ENCODE results near the gene TMEM132A.

The TMEM132A gene

DNA sequence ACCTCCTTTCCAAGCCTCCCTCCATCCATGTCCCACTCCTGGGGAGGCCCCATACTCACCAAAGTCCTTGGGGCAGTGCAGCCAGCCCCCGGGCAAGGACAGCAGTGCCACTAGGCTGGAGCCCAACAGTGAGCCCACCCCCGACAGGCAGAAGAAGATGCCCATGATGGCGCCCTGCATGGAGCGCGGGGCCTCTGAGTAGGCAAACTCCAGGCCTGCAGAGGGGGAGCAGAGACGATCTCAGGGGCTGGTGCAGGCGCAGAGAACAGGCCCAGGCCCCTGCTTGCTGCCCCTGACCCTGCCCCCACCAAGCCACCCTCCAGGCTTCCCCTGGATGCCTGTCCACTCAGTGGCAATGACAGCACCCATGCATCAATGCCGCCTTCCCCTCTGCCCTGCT, 13.6 kb downstream of the TMEM132A start:
- DNase-seq, result no peak

DNA sequence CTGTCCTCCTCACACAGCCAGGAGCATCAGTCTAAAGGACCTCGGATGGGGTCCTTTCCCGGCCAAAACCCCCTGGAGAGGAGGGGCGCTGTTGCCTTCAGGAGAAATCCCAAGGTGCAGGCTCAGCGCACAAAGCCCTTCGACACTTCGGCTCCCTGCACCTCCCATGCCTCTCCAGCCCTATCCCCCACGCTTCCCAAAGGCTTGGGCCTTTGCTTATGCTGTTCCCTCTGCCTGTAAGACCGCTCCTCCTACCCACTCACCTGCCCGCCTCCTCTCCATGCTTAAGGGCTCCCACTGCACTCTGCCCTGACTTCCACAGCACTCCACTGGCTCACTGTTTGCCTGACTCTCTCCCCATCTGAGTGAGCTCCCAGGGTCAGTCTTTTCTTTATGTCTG, 14.2 kb downstream of the TMEM132A start:
- DNase-seq, result no peak

DNA sequence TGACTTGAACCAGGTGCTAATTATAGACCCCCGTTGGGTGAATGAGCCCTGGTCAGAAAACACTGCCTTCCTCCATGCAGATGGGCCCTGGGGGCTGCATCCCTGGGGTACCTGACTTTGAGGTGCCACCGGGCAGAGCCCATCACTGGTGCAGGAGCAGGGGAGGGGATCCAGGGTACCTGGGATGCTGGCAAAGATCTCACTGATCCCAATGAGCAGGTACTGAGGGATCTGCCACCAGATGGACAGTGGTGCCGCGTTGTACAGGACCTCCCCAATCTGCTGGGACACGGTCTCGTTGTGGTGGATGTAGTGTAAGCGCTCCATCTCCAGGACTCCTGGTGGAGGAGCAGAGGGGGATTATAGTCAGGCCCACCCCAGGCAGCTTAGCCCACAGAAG, 15.0 kb downstream of the TMEM132A start:
- DNase-seq, result no peak

DNA sequence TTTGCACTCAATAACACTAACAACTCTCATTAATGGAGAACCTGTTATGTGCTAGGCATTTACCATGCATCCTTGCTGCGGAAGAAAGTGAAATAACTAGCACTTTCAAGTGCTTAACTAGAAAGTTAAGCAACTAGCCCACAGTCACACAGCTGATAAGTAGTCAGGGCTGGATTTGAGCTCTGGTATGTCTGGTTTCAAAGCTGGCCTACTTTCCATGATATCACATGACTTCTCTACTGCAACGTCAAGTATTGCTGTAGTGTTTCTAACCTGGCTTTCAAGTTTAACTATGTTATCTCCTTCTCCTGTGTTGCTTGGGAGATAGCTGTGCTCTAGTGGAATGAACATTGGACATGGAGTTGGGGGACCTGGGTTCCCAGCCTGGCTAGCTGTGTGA, 15.6 kb downstream of the TMEM132A start:
- DNase-seq, result no peak

DNA sequence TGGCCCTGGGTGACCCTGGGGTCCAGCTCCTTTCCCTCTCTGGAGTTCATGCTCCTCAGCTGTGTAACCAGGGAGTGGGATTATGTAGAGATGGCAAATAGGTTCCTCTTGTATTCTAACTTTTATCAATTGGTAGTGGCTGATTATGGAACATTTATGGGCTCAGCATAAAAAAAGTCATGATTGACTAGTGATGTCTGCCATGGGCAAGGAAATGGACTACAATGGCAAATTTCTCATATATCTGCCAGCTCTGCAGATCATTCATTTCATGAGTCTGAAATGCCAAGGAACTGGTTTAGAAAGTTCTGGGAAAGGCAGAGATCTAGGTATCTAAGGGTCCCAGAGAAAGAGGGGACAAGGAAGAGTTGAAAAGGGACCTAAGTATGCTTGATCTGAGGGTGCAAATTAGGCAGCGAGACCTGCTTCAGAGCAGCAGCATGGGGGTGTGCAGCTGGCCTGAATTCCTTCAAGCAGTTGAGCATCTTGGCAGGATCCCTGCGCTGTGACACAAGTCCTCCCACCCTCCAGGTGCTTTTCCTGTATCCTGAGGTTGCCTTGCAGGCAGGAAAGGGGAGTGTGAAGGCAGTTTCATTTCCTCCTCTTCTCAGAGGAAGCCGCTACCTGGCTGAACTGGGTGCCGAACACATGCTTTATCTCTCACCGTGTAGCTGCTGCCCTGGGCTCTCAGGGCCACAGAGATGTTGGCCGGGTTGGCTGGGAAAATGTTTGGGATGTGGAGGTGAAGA, 17.3 kb downstream of the TMEM132A start:
- DNase-seq, result no peak

DNA sequence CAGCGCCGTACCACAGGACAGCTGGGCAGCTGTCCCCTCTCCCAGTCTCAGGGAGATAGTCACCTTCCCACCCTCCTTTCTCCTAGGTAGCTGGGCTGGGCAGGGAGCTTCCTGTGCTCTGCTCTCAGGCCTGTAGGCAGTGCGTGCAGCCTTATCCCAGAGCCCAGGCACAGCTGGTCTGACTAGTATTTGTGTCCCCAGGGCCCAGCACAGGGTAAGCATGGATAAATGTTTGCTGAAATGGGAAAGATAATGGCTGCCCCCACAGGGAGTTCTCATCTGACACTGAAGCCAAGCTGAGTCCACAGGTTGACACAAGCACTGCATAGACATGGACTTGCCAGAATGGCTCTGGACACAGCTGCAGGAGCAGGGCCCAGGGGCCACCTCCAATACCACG, 18.0 kb downstream of the TMEM132A start:
- no peak for DNase-seq

DNA sequence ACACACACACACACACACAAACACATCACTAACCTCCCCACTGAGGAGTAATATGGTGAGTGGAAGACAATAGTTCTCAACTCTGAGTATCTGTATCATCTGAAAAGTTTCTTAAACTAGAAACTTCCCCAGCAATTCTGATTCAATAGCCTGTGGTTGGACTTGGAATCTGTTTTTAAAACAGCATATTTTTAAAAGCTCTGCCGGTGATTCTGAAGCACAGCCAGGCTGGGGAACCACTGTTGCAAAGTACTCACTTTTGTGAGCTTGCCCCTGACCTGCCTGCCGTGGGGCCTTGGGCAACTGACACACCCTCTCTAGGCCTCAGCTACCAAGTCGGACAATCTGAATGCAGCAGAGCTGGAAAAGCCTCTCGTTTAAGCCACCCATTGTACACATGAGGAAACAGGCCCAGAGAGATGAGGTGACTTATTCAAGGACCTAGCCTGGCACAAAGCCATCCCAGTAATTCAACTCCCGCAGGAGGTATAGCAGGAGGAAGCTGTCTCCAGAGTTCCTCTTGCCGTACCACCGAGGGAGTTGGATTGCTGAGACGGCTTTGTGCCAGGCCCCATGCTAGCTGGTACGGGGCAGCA, 18.8 kb downstream of the TMEM132A start:
- DNase-seq, result no peak

DNA sequence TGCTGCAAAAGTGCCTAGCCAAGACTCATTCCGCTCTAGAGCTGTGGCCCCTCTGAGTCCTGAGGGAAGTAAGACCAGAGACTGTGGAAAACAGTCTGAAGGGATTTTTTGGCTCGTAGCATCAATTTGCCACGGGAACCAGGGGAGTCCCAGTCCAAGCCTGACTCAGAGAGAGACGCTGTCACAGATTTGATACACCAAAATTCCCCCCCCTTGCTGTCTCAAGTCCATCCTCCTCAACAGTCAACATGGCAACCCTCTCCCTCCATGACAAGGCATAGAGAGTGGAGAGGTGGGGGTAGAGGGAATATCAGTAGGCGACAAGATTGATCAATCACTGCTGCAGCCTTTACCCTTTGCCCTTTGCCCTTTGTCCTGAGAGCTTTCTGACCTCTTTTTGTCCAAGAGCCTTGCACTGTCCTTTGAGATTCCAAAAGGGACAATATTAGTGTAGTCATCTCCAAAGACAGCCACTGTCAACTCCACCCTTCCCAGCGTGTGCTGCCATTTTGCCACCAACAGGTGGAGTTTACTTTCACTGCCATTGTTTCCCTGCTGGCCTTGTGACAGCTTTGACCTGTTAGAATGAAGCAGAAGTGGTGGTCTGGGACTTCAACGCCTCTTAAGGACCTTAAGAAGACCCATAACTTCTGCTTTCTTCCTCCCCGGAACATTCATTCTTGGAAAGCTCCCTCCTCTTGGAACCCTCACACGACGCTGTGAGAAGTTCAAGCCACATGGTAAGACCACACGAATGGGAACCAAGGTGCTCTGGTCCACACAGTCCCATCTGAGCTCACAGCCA, 20.4 kb downstream of the TMEM132A start:
- DNase-seq, result peak; percentile 60 to 77 (median 68)

DNA sequence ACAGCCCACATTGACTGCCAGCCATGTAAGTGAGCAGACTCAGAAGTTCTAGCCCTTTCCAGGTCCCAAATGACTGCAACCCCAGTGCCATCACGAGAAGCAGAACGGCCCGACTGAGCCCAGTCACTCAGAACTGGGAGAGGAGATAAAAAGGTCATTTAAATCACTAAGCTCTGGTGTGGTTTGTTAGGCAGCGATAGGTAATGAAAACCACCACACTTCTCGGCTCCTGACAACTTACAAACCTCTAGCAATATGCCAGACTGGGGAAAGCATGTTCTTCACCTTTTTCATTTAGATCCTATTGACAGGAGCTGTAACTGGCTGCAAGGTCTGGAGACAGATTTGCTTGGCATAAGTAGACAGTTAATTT, 21.0 kb downstream of the TMEM132A start:
- no peak for DNase-seq

DNA sequence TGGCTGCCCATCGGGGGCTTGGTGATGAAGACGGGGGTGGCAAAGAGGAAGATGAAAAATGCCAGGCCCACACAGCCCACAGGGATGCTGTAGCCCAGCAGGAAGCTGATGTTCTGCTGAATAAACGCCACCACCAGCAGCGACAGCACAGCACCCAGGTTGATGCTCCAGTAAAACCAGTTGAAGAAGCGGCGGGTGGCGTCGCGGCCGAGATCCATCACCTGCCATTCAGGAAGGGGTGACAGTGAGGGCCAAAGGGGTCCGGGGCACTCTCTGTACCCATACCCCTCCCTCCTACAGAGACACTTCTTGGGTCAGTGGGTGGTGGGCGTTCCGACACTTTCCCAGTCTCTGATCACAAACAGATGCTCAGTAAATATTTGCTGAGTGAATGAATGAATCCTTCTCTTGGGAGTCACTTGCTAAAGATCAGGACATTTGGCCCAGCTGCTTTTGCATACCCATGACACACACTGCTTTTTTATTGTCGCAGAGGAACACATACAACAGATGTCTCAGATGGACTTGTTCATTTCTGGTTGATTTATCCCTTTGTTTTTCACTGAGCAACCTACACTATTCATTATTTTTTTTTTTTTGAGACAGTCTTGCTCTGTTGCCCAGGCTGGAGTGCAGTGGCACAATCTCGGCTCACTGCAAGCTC, 22.5 kb downstream of the TMEM132A start:
- DNase-seq, result no peak

DNA sequence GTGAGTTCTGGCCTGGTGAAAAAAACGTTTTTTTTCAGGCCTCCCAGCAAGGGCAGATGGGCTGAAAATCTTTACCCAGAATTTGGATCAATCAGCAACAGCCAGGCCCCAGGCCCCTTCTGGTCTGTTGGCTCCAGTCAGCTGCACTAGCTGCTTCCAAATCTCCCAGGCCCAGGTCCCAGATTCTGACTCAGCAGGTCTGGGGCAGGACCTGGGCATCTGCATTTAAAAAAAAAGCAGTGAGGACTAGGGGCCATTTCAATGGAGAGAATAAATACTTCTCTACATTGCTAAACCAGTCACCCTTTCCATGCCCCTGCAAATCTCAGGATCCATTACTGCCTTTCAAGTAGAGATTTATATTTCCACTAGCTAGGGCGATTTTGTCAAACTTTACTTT, 23.4 kb downstream of the TMEM132A start:
- no peak for DNase-seq

DNA sequence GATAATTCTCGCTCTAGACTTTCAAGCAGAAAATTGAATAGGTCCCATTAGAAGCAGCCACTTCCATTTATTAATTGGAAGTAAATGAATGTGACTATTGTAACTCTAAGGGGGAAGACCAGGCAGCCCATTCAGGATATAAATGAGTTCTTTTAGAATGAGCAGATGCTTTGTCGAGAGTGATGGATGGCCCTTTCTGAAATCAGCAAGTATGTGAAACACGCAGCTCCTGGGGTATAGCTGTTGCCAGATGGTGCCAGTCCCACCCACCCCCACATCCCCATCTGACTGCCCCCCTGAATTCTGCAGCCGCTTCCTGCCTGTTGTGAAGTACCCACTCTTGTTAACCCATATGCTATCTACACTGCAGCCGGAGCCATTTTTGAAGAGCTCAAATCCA, 24.0 kb downstream of the TMEM132A start:
- no peak for DNase-seq

DNA sequence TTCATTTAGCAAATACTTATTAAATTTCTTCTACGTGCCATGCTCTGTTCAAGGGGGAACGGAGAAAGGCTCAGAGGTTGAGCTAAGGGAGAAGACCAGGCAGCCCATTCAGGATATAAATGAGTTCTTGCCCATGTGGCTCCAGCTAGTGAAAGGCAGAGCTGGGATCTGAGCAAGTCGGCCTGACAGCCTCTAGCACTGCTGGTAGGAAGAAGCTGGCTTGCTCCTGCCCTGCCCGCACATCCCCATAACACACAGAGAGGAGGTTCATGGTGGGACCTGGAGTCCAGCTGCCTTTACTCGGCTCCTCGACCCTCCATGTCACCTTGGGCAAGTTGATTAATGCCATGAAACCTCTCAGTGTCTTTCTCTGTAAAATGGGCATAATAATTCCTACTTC, 25.8 kb downstream of the TMEM132A start:
- peak in 2 of 4 experiments; percentile 43 to 44 for DNase-seq

DNA sequence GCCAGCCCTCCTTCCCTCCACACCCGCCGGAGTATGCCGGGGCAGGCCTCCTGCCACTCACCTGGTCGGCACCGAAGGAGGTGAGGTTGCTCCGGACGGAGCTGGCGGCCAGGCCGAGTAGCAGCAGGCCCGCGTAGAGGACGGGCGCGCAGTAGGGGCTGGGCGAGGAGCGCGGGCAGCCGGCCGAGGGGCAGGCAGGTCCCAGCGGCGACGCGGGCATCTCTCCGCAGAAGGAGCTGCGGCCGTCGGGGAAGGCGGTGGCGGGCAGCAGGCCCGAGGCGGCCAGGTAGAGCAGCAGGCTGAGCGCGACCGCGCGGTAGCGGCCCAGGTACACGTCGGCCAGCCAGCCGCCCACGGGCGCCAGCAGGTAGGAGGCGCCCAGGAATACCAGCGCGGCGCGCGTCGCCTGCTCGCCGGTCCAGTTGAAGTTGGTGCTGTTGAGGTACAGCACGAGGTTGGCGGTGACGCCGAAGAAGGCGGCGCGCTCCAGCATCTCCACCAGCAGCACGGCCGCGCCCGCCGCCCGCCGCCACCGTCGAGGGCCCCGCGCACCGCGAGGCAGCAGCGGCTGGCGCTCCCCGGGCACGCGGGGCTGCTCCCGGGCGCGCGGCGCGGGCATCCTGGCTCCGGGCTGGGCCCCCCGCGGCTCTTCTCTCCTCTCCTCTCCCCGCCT, 26.8 kb downstream of the TMEM132A start:
- peak; percentile 42 to 78 (median 57) for DNase-seq

DNA sequence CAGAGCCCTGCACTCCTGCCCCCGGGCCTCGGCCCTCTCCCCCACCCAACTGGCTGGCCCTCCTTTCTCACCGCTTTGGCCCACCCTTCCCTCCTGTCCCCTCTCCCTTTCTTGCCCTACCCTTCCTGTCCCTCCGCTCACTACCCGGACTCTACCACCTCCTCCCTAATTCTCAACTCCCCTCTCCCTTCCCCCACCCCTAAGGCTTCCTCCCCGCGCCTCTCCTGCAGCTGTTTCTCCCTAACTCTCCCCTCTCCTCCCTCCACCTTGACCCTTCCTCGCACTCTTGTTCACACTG, 27.3 kb downstream of the TMEM132A start:
- DNase-seq, result peak in 3 of 4 experiments; percentile 23 to 62 (median 60)

DNA sequence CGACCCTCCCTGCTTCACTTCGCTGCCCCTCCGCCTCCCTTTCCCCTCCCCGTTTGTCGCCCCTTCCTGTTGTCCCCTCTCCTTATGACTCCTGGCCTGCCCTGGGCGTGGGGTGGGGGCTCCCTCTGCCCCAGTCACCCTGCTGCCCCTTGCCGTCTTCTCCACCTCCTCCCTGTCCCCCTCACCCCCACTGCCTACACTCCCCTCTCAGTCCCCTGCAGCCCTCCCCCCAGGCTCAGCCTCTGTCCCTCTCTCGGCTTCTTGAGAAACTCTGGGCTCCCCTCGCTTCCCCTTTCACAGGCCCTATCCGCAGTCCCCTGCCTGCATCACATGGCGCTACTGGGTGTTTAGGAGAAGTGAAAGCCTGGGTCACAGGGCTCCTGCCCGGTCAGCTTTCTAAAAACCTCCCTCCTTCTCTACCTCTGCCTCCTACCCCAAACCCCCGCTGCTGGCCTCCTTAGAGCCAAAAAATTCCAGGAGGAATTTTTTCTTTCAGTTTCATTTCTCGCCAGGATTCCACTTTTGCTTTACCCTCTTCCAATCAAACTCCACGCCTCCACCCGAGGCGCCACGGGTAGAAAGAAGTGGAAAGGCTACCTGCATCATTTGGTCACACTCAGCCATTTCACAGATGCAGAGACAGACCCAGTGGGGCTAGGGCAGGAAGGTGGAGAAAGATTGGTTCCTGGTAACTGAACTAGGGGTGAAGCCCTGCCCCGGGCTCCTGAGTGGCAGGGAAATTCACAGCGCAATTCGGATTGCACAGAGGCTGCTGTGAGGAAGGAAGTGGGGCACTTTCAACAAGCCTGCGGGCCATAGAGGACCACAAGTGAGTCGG, 27.9 kb downstream of the TMEM132A start, which contains the start of gene SLC15A3:
SLC15A3 (minus strand) TSS at position 273 of the 838 bp plus-strand sequence. CDS start 625 bp downstream, outside the sequence.
- DNase-seq, result peak; percentile 93 to 98 (median 96)

DNA sequence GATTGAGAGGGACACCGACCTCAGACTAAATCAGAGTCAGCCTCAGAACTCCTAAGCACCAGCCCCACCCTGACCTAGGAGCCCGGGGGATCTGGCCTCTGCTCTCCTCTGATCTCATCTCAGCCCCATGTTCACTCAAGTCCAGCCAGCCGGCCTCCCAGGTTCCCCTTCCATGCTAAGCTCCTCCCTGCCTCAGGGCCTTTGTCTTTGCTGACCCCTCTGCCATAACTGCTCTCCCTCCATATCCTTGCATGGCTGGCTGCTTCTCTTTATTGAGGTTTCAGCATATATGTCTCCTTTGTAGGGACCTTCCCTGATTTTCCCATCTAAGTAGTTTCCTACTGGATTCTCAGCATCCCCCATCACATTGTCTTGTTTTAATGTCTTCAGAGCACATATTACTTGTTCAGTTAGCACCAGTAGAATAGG, 28.5 kb downstream of the TMEM132A start:
- no peak for DNase-seq

DNA sequence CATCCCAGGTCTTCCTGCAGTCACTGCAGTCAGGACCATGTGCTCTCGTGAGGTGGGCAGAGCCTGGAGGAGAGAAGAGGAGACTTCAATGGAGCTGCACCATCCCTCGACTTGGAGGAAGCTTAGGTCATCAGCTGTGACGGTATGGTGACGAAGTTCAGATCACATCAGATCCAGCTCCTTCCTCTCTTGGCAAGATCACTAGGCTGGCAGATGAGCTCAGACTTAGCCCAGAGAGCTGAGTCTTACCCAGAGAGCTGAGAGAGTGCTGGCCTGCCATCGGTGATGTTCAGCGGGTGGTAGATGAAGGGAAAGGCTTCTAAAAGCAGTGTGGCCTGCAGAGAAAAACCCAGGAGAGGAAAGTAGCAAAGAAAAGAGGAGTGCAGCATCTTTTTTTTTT, 29.5 kb downstream of the TMEM132A start:
- peak; percentile 91 to 97 (median 93) for DNase-seq

DNA sequence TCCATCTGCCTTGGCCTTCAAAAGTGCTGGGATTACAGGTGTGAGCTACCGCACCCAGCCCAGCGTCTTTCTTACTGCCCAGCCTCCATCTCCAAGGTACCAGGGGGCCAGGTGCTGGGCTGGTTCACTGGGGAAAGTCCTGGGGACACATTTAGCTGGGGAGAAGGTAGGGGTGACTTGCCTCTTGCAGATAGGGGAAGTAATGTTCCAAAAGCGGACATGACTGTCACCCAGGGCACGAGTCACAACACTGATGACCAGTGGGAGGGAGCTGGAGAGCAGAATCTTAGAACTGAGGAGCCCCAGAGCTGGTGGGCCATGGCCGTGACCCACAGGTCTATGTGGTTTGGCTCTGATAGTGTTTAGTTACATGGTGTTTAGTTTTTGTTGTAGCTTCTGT, 30.2 kb downstream of the TMEM132A start:
- DNase-seq, result peak; percentile 86 to 94 (median 92)

DNA sequence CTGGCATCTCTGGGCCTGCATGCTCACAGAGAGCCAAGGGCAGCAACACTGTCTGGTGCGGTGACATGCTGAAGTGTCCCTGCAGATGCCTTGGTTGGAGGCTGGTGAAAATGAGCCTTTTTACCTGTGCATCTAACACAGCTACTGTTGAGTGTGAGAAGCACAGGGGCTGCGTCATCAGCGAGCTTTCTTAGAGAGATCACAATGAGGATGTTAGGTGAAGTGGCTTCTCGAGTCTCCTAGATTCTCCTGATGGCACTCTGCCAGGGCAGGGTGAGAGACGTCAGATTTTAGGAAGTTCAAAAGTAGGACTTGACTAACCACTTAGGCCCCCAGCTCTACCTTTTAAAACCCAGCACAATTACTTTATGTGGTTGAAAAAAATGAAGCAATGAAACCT, 31.3 kb downstream of the TMEM132A start:
- DNase-seq, result peak; percentile 54 to 76 (median 64)

DNA sequence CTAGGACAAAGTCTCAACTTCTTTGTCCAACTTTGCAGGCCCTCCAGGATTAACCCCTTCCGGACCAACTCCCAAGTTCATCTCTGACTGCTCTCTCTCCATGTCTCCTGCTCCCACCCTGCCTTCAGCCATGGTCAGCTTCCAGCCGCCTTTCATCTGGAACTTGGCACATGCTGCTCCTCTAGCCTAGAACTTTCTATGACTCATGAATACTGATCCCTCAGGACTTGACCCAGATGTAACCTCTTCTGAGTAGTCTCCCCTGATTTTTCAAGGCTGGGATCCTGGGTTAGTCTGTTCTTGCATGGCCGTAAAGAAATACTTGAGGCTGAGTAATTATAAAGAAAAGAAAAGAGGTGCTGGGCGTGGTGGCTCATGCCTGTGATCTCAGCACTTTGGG, 32.9 kb downstream of the TMEM132A start:
- DNase-seq, result no peak

DNA sequence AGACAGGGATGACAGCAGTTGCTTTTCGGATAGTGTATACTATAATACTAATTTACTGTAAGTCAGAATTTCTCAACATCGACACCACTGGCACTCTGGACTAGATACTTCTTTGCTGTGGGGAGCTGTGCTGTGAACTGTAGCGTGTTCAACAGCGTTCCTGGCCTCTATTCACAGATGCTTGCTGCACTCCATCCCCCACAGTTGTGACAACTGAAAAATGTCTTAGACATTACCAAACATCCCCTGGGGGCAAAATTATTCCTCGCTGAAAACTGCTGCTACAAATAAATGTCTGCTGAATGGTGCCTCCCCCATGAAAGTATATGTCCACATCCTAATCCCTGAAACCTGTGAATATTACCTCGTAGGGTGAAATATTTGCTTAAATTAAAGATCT, 35.2 kb downstream of the TMEM132A start:
- no peak for DNase-seq
